GM21360 (cell line): ENCODE results near the gene ATOH8.

Source experiments
- ATAC-seq: cut with Tn5 transposase; IDR thresholded peaks from one replicate; pipeline ENCODE4 v1.9.1; 2021; ENCODE audit warnings: mild to moderate bottlenecking, moderate library complexity; ENCODE audit not compliant: unreplicated experiment

ATOH8 gene

DNA sequence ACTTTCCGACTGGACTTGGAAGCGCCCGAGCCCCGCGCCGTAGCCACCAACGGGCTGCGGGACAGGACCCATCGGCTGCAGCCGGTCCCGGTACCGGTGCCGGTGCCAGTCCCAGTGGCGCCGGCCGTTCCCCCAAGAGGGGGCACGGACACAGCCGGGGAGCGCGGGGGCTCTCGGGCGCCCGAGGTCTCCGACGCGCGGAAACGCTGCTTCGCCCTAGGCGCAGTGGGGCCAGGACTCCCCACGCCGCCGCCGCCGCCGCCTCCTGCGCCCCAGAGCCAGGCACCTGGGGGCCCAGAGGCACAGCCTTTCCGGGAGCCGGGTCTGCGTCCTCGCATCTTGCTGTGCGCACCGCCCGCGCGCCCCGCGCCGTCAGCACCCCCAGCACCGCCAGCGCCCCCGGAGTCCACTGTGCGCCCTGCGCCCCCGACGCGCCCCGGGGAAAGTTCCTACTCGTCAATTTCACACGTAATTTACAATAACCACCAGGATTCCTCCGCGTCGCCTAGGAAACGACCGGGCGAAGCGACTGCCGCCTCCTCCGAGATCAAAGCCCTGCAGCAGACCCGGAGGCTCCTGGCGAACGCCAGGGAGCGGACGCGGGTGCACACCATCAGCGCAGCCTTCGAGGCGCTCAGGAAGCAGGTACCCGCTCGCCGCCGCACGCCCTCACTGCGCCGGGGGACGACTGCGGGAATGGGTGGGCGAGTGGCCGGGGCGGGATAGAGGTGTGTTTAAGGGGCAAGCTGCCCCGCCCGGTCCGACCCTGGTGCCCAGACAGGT is 713 bp downstream of the ATOH8 start:
- no peak for ATAC-seq

DNA sequence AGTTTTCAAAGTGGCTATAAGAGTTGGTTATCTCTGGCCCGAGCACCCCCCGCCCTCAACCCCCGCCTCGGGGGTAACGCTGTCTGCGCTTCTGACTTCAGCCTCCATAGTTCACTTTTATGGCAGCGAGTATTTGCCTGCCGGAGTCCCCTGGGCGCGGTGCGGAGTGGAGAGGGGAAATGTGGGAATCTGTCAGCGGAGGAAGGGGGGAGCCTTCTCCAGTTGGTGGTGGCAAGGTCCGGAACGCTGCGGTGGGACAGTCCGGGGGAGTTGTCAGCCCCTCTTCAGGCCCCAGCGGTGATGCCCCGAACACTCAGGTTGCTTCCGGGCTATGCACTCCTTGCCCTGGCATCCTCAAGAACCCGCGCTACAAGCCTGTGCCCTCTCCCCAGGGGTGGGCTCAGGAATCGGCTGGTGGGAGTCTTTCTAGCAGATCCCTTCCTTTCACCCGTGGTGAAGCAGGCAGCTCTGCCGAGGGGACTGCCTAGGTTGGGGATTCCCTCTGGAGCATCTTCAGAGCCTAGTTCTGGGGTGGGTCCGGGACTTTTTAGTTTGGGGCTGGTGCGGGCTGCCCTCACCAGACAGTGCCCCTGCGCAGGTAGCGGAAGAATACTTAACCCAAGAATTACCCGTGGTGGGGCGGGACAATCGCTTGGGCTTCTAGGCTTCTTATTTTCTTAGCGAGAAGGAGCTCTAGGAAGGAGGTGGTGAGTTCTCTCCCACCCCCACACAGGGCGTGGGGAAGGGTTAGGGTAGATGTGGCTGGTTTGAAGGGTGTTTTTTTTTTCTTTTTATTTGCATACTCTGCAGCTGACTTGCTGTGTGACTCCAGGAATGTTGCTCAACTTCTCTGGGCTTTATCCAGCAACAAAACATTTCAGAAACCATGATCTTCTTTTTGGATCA is 1.6 kb downstream of the ATOH8 start:
- no peak for ATAC-seq

DNA sequence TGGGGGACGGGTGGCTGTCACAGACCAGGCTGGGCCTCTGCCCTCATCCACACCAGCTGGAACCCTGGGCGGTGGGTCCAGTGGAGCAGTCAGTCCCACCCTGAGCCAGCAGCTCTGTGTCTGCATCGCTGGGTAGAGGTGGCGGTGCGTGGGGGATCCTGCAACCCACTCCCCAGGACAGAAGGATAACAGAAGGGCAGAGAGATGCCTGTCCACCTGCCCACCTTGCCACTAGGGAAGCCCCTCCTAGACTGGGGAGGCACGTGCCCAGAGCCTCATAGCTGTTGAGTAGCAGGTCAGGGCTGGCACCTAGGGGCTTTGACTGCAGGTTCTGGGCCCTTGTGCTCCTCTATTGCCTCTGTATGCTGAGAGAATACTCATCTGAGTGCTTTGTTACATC is 2.4 kb downstream of the ATOH8 start:
- ATAC-seq, result no peak

DNA sequence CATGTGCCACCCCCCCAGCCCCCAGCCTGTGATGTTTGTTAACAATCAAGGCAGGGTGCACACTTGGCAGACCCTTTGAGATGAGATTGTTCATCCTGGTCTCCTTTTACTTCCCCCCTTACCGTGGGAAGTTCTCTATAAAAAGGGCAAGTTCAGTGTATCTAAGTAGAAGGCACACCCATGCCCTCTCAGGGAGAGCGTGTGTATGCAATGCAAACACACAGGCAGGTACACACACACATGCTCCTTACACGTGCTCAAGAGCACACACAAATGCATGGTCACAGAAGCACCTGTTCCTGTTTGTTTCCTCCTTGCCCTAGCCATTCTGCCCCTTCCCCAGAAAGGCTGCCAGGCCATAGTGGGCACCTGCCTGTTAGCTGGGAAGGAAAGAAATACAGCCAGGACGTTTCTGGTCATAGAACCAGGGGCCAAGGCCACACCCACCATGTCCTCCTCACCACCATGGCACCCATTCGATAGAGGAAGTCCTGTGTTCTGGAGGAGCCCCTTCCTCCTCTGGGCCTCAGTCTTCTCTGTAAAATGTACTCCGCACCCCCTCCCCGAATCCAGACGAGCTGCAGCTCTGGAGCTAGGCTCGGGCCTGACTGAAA is 3.1 kb downstream of the ATOH8 start:
- no peak for ATAC-seq

DNA sequence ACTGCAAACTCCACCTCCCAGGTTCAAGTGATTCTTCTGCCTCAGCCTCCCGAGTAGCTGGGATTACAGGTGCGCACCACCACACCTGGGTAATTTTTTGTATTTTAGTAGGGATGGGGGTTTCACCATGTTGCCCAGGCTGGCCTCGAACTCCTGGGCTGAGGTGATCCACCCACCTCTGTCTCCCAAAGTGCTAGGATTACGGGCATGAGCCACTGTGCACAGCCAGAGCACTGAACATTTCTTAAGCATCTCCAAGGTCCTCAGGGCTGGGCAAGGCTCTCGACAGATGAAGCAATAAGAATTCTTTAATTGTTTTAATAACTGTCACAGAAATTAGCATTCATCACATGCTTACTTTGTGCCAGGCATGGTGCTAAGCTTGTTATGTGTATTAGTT is 4.1 kb downstream of the ATOH8 start:
- no peak for ATAC-seq

DNA sequence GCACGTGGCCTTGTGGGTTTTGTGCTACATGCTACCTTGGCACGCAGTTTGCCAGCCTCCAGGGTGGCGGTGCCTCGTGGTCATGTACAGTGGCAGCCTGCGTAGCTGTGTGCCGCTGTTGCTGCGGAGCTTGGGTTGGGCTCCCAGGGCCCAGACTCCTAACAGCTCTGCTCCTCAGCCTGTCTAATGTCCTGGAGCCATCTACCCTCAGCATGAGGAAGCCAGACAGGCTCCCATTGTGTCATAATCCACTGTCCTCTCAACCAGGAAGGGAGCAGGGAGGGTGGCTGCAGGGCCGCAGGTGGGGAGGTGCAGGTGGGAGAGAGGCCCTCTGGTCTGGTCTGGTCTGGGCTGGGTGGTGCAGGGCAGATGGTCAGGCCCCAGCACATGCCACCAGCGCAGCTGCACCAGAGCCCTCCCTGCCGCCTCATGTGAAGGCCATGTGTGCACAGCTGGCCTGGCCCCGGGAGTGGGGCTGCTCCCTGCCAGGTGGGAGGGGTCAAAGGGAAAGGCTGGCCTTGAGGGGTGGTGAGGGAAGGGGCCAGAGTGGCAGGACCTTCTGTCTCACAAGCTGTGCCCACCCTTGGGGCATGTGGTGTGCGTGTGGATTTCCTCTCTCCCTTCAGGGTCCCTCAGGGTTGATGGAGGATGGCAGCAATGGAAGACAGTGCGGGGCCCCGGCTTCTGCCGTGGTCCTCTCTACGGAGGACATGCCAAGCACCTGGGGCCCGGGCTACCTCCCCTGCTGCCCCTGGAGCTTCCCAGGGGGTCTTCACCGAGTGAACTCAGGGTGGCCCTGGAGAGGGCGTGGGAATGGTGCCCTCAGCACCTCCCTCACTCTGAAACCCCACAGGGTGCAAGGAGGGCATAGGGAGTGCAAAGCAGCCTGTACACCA is 4.8 kb downstream of the ATOH8 start:
- no peak for ATAC-seq

DNA sequence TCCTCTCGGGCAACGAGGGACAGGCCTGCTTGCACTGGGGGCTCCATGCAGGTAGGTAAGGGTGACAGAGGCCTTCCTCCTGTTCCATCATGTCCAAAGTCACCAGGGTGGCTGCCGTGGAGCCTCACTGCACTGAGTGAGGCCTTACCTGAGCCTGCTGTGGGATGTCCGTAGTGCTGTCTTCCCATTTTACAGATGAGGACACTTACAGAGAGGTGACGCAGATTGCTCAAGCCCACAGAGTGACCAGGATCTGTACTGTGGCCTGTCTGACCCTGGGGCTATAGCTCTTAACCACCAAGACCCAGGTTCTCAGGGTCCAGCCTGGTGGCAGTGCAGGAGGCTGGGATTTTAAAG is 5.4 kb downstream of the ATOH8 start:
- no peak for ATAC-seq

DNA sequence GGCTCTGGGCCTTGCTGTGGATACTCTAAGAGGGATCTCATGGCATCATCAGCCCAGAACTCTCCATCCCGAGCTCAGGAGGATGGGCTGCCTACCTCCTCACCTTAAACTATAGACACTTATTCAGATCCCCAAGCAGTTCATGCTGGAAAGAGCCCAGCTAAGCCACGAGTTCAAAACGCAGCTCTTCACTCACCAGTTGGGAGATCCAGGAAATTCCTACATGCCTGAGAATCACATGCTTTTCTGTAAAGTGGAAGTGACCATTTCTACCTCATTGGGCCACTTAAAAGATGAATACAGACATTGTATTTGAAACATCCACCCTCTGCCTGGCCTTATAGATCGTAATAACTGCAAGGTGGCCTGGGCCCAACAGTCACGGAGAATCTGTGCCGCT is 6.6 kb downstream of the ATOH8 start:
- no peak for ATAC-seq

DNA sequence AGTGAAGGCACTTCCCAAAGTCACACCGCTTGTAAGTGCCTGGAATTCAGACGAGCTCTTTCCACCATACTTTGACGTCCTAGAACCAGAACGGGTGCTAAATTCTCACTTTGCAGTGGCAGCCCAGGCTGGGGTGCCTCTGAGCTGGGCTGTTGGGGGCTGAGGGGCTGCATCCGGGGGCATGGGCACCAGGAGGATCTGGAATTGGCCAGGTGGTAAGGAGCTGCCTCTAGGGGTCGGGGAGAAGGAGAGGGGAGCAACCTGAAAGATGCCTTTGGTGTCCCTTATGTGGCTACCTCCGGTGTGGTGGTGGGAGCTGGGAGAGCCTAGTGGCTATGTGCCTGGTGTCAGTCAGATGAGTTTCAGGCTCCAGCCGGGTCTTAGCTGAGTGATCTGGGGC is 7.1 kb downstream of the ATOH8 start:
- ATAC-seq, result no peak

DNA sequence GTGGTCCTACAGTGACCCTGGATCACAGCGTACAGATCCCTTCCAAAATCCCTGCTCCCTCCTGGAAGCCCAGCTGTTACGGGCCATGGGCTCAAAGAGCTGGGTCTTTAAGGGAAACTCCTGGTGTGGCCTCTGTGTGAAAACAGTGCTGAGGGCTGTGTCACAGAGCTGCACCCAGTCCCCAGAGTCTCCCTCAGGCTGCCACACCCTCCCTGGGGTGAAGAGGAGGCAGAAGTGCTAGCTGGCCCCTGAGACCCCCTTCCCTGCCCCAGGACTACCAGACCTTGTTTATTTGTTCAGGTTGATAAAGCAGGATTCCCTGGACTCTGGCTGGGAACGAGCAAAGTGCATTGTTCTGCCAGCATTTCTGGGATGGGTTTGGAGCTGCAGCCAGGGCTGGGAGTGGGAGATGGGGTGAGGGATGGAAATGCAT is 7.7 kb downstream of the ATOH8 start:
- ATAC-seq, result no peak

DNA sequence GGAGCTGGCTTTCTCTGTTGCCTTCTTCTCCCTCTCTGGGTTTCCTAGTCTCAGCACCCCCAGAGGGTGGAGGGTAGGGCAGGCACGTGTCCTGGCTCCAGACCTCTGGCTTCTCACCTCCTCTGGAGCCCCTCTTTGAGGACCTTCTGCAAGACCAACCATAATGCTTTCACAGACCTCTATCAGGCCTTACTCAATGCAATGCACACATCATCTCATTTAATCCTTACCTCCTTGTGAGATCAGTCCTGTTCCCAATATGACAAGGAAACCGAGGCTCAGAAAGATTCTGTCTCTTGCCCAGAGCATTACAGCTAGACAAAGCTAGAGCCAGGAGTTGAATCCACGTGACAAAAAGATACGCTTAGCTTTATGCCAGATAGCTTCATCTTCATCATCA is 8.2 kb downstream of the ATOH8 start:
- ATAC-seq, result no peak

DNA sequence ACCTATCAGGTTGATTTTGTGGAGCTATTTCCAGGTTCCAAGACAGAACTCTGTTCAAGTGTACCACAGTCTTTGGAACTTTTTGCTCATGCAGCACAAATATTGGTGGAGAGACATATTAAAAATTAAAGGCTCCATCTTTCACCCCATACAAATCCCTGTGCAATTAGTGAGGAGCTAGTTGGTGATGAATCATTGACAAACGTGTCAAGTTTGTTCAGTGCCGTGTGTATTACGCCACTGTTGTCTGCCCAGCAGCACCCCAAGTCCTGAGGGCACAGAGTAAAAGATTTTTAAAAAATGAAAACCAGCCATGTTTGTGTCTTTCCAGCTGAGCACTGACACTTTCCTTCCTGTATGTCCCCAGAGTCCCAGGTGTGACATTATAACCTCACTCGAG is 9.3 kb downstream of the ATOH8 start:
- no peak for ATAC-seq

DNA sequence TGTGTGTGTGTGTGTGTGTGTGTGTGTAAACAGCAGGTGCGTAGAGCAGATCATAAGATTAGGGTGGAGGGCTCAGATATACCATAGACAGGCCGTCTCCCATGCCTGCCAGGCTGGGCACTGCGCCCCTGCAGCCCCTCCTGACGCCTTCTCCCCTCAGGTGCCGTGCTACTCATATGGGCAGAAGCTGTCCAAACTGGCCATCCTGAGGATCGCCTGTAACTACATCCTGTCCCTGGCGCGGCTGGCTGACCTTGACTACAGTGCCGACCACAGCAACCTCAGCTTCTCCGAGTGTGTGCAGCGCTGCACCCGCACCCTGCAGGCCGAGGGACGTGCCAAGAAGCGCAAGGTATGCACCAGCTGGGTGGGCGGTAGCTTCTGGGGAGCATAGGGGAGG is 10.0 kb downstream of the ATOH8 start:
- ATAC-seq, result no peak

DNA sequence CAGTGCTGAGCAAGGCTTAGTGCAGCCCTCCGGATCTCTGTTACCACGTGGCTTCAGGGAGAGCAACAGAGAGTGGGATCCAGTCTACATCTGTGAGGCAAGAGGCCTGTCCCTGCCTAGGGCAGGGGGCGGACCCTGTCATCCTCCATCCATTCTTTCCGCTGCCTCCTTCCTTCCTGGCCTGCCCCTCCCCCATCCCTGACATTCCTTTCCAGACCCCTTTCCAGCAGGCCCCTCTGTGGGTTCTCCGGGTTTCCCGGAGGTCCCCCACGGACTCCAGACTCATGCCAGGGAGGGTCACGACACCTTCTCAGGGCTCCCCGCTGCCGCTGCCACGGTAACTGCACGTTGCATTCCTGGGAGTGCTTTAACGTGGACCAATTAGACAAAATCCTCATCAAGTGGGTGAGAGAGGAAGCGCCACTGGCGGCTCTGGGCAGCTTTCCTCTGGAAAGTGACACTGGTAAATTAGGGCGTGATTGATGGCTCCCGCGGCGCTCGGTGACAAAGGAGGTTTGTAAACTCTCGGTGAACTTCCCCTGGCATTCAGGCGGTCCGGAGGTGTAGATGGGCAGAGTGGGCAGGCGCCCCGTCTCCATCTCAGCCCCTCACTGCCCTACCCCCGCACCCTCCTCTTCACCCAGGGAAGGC is 11.4 kb downstream of the ATOH8 start:
- no peak for ATAC-seq

DNA sequence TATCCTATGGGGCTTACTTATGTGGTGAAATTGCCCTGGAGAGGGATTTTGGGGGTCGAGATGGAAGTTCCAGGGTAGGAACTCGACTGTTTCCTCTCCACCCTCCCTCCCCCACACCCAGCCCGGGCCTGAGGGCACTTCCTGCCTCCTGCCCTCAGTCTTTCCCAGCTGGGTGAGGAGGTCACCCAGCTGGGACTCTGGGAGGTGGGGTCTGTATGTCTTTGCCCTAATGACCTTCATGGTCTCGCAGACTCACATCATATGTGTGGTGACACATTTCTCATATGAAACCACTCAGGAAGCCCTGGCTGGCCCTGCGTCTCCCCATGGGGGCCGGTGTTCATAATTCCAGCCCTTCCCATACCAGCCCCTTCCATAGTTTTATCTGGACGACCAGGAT is 12.4 kb downstream of the ATOH8 start:
- no peak for ATAC-seq

DNA sequence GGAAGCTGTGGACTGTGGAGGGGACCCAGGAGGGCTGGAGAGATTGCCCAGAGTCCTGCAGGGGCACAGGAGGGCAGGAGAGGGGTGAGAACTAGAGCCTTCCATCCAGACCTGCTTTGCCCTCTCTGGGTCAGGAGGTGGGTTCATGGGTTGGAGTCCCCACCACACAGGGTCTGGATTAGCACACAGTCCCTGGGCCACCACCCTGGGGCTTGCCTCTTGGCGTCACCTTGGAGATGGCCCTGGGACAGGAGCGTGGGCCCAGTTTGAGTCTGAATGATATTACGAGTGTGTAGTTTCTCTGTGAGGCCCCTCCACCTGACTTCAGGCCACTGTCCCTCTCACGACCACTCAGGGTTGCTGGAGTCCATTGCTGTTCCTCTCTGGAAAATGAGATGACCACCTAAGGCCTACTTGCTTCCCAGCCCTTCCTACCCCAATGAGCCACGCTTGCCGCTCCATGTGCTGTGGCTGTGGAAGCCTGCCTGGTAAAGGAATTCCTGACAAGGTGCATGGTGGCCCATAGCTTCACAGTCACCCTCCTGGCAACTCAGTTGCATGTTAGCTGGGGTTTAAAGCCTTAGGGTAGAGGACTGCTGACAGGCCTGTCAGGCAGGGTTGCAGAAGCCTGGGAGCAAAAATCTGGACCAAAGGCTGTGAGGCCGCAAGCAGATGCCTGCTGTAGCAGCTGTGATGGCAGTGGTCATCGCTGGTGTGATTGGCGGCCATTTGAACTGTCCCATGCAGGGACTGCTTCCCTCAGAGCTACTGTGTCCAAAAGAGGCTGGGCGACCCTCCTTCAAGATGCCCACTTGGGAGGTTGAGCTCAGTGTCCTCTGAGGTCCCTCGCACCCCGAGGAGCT is 14.2 kb downstream of the ATOH8 start:
- ATAC-seq, result no peak

DNA sequence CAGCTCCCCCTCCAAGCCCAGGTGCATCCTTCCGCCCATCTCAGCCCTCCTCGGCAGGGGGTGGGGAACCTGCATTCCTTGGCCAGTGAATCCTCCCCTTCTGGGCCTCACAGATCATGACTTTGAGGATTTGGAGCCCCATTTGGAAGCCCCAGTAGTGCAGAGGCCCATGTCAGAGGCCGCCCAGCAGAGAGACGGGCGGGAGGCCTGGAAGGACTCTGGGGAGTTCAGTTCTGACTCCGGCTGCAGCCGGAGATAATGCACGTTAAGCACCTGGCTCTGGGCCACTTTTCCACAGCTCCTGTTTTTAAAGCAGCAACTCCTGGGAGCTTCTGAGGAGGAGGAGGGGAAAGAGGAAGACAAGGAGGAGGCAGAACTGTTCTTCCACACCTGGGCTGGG is 14.9 kb downstream of the ATOH8 start:
- no peak for ATAC-seq

DNA sequence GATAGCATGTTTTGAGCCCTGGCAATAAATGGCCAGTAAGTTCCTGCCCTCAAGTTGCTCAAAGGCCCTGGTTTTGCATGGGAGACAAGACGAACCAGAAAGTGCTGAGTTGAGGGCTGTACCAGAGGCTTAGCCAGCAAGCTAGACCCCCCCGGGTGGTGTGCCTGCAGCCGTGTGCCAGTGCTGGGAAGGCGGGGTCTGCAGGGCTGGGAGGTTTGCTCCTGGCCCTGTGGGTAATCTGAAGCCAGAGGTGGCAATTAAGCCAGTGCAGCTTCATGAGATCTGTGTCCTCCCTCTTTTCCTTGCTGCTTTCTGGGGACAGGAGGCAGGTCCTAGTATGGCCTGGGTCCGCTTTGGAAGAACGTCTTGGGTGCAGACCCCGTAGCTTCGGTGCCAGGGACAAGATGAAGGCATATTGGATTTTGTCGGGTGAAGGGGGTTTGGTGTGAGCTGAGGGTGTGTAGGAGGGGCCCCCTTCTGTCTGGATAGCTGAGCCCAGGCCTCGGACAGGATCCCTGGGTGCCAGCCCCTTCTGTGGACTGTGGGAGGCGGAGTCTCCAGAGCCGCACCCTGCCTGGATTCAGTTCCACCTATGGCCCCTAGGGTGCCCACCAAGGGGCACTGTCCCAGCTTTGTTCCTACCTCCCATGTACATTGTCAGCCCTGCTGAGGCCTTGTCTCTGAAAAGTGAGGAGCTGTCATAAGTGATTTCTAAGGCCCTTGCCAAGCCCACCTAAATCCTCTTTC is 15.6 kb downstream of the ATOH8 start:
- ATAC-seq, result no peak

DNA sequence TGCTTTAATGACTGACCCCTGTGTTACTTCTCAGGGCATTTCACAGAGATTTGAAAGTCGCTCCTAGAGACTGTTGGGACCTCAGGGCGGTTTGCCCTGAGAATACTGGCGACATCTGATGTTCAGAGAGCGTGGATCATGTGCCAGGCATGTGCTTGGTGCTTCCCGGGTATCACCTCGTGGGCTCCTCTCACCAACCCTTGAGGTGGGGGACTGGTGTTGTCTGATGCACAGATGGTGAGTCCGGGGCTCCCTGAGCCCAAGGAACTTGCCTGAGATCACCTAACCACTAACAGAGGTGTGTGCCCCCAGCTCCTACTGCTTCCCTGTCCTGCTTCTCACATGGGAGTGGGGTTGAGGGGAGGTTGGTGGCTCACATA is 16.2 kb downstream of the ATOH8 start:
- ATAC-seq, result no peak
